Gastrocnemius medialis (tissue), 4 donors: ENCODE measurements around the gene FOCAD. TPM values are rescaled to one million over a fixed set of nuclear protein-coding genes. Genes with fewer than 3 reads are reported as not detected.

Experiments
- ATAC-seq, 2 donors: fragments of 150-250 bp; one replicate each; pipeline ENCODE4 v1.9.1; 2016
- DNase-seq, 2 donors: peaks; one replicate each; pipeline ENCODE4 v3.0.0-alpha.2; 2019
- H3K27ac ChIP-seq, 4 donors: fragments of 200-600 bp; sonication (generic); 1 replicate in 1 of 4; 2 replicates in 3 of 4; pipeline ENCODE4 v1.5.1; 2016 to 2018; ENCODE audit warnings: mild to moderate bottlenecking in 2 of 4, moderate library complexity in 1 of 4
- H3K27me3 ChIP-seq, 3 donors: fragments of 200-600 bp; sonication (generic) in 2 of 3; 1 replicate in 1 of 3; 2 replicates in 2 of 3; pipeline versions ENCODE4 v1.5.1 to v1.6.0; 2016 to 2019; ENCODE audit warnings: mild to moderate bottlenecking in 1 of 3, moderate library complexity in 1 of 3
- H3K36me3 ChIP-seq, 2 donors: fragments of 200-600 bp; sonication (generic) in 1 of 2; one replicate each; pipeline ENCODE4 v1.5.1; 2017 to 2018
- H3K4me1 ChIP-seq, 2 donors: fragments of 200-600 bp; sonication (generic) in 1 of 2; one replicate each; pipeline ENCODE4 v1.5.1; 2016 to 2017; ENCODE audit warnings: mild to moderate bottlenecking in 2 of 2
- H3K4me3 ChIP-seq, 4 donors: fragments of 200-600 bp; sonication (generic) in 3 of 4; 1 replicate in 1 of 4; 2 replicates in 3 of 4; pipeline ENCODE4 v1.5.1; 2016 to 2019; ENCODE audit warnings: mild to moderate bottlenecking in 2 of 4
- H3K9me3 ChIP-seq, 3 donors: fragments of 200-600 bp; sonication (generic) in 2 of 3; 1 replicate in 1 of 3; 2 replicates in 2 of 3; pipeline ENCODE4 v1.5.1; 2016 to 2019
- CTCF ChIP-seq, 5 experiments: fragments of 450-650 bp in 3 of 5; fragments of 200-600 bp in 2 of 5; sonication (generic) in 2 of 5; IDR thresholded peaks in 4 of 5; conservative IDR thresholded peaks in 1 of 5; 1 replicate in 4 of 5; 2 replicates in 1 of 5; pipeline ENCODE4 v1.5.1; 2016 to 2019; ENCODE audit warnings: antibody characterized with exemption in 5 of 5, mild to moderate bottlenecking in 3 of 5, moderate library complexity in 3 of 5
- POLR2A ChIP-seq, 2 donors: fragments of 450-650 bp; IDR thresholded peaks; one replicate each; pipeline ENCODE4 v1.6.1; 2017; ENCODE audit warnings: antibody characterized with exemption in 2 of 2, mild to moderate bottlenecking in 2 of 2, moderate library complexity in 2 of 2
- in situ Hi-C, 4 donors: fragments of 200-750 bp; cut with MboI; loops; one replicate each; pipeline versions ENCODE4 v1.15.0 to v1.8.0; 2017; ENCODE audit warnings: low sequenced_read_pairs in 4 of 4
- intact Hi-C: fragments of 100-400 bp; cut with DNase I; formaldehyde crosslinking; loops from one replicate; pipeline ENCODE4 v1.15.1; 2023; ENCODE audit warnings: low total_unique reads
- total RNA-seq, 4 donors: library from RNA; depleted of rRNA; stranded (reverse); fragments of >200 nt; gene quantifications; one replicate each; pipeline versions ENCODE4 v1.1.0 to v1.2.3, GENCODE V29; 2016

Gene FOCAD
- total RNA-seq, 4 donors from 2014 or later, result 19.5 to 36.0 (median 28.6) TPM

GRCh38 chr9:20997503-20998076 lies 313.5 kb downstream of the FOCAD start:
- no peak overlapping the region for H3K4me3 ChIP-seq
- H3K9me3 ChIP-seq, result no peaks in the 10 kb centered on the region
- H3K27ac ChIP-seq, result no peak overlapping the region
- no peaks in the 10 kb centered on the region for H3K4me1 ChIP-seq
- DNase-seq, result no peak
- TF ChIP-seq CTCF (IDR thresholded peaks at IDR 0.05 in 4 of 5, conservative IDR thresholded peaks at IDR 0.05 in 1 of 5), result no peak
- H3K36me3 ChIP-seq, result peaks cover 0 to 6% of the 10 kb centered on the region in 2 donors
- no peak for ATAC-seq
- no peaks in the 10 kb centered on the region for H3K27me3 ChIP-seq
- intact Hi-C loops, result no loop called here
- in situ Hi-C loops, result no loop called here

GRCh38 chr9:21001581-21001980 lies 317.5 kb downstream of the FOCAD start:
- Histone ChIP-seq H3K36me3 (no peaks in the 10 kb centered on the region), H3K27ac (no peak overlapping the region), H3K9me3 (no peaks in the 10 kb centered on the region), H3K4me1 (no peaks in the 10 kb centered on the region), H3K27me3 (no peaks in the 10 kb centered on the region), H3K4me3 (no peak overlapping the region)
- DNase-seq (no peak), ATAC-seq (no peak)
- in situ Hi-C loops (no loop called here), intact Hi-C loops (no loop called here)
- TF ChIP-seq POLR2A (IDR thresholded peaks at IDR 0.05) (no peak), CTCF (IDR thresholded peaks at IDR 0.05 in 4 of 5, conservative IDR thresholded peaks at IDR 0.05 in 1 of 5) (no peak)

- Histone ChIP-seq H3K4me3 (no peak overlapping the region), H3K9me3 (no peaks in the 10 kb centered on the region), H3K27me3 (no peaks in the 10 kb centered on the region), H3K36me3 (no peaks in the 10 kb centered on the region), H3K27ac (no peak overlapping the region), H3K4me1 (no peaks in the 10 kb centered on the region)
- intact Hi-C loops, result no loop called here
- TF ChIP-seq CTCF (IDR thresholded peaks at IDR 0.05 in 4 of 5, conservative IDR thresholded peaks at IDR 0.05 in 1 of 5) (no peak), POLR2A (IDR thresholded peaks at IDR 0.05) (no peak)
- in situ Hi-C loops, result no loop called here
- no peak for ATAC-seq
- DNase-seq, result no peak
Observed at GRCh38 chr9:21002040-21002439, 318.0 kb downstream of the FOCAD start.

- Histone ChIP-seq H3K36me3 (no peaks in the 10 kb centered on the region), H3K4me3 (no peak overlapping the region), H3K27ac (no peak overlapping the region), H3K9me3 (no peaks in the 10 kb centered on the region), H3K27me3 (no peaks in the 10 kb centered on the region), H3K4me1 (no peaks in the 10 kb centered on the region)
- no peak for ATAC-seq
- TF ChIP-seq CTCF (IDR thresholded peaks at IDR 0.05 in 4 of 5, conservative IDR thresholded peaks at IDR 0.05 in 1 of 5) (no peak), POLR2A (IDR thresholded peaks at IDR 0.05) (no peak)
- intact Hi-C loops, result no loop called here
- in situ Hi-C loops, result no loop called here
- no peak for DNase-seq
Observed at GRCh38 chr9:21015129-21015815, 331.2 kb downstream of the FOCAD start.
